Activated T-cell treated with anti-CD3 and anti-CD28 coated beads, Interleukin-2, amount 50 U/mL, for 4 hours (primary cell): Measurements from ENCODE around the gene FANCE. TPM values are rescaled to one million over a fixed set of nuclear protein-coding genes. Genes with fewer than 3 reads are reported as not detected.

Source experiments
- ATAC-seq, 2 donors: fragments of 200-7000 bp; cut with Tn5 transposase; one replicate each; pipeline ENCODE4 v1.10.0; 2021
- DNase-seq: peaks from one replicate; pipeline ENCODE4 v3.0.0-alpha.2; 2020
- H3K27me3 Mint-ChIP-seq: one replicate; pipeline ENCODE4 v1.8.0; 2021; ENCODE audit warnings: low read depth, mixed read lengths
- H3K36me3 Mint-ChIP-seq: one replicate; pipeline ENCODE4 v1.8.0; 2022; ENCODE audit warnings: mixed read lengths; ENCODE audit not compliant: insufficient read depth
- H3K4me1 Mint-ChIP-seq: one replicate; pipeline ENCODE4 v1.8.0; 2021; ENCODE audit warnings: low read depth, mixed read lengths
- H3K4me3 Mint-ChIP-seq: one replicate; pipeline ENCODE4 v1.8.0; 2021; ENCODE audit warnings: mild to moderate bottlenecking, moderate library complexity, mixed read lengths
- H3K9me3 Mint-ChIP-seq: one replicate; pipeline ENCODE4 v1.8.0; 2021; ENCODE audit warnings: mixed read lengths
- total RNA-seq, 3 donors: library from RNA; stranded (reverse); gene quantifications; one replicate each; pipeline ENCODE4 v1.2.1, GENCODE V29; 2021

Gene FANCE
- total RNA-seq, 3 donors from 2014 or later, result 23.1 to 26.6 (median 24.8) TPM

DNA sequence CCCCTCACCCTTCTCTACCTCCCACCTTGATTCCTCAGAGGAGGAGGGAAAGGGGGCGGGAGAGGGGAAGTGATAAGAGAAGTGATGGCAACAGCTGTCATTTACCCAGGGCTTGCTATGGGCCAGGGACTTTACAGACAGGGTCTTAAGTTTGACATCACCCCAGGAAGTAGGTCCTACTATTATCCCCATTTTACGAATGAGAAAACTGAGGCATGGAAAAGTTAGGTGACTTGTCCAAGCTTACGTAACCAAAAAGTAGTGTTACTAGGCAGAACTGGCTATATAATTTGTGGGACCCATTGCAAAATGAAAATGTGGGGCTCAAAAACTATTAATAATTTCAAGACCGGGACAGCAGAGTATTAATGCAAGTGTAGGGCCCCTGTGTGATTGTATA is 10.5 kb upstream of the FANCE start:
- no peak for DNase-seq
- H3K9me3 Mint-ChIP-seq, result no peaks in the 10 kb centered on the region
- ATAC-seq, result no peak
- H3K4me1 Mint-ChIP-seq, result no peaks in the 10 kb centered on the region
- H3K4me3 Mint-ChIP-seq, result no peak overlapping the region
- no peaks in the 10 kb centered on the region for H3K36me3 Mint-ChIP-seq
- no peaks in the 10 kb centered on the region for H3K27me3 Mint-ChIP-seq

DNA sequence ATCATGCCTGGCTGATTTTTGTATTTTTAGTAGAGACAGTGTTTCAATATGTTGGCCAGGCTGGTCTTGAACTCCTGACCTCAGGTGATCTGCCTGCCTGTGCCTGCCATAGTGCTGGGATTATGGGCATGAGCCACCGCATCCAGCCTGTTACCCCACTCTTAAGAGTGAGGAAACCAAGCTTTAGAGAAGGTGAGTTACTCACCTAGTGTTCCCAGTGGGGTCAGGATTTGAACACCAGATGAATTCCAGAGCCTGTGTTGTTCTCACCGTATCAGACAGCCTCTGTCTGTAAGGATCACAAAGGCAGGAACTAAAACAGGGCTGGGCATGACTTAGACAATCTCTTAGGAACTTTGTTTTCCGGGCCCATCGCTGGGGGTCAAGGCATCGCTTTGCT is 9.4 kb upstream of the FANCE start:
- H3K27me3 Mint-ChIP-seq, result no peaks in the 10 kb centered on the region
- no peaks in the 10 kb centered on the region for H3K9me3 Mint-ChIP-seq
- no peak overlapping the region for H3K4me3 Mint-ChIP-seq
- H3K36me3 Mint-ChIP-seq, result no peaks in the 10 kb centered on the region
- ATAC-seq, result no peak
- DNase-seq, result no peak
- no peaks in the 10 kb centered on the region for H3K4me1 Mint-ChIP-seq

DNA sequence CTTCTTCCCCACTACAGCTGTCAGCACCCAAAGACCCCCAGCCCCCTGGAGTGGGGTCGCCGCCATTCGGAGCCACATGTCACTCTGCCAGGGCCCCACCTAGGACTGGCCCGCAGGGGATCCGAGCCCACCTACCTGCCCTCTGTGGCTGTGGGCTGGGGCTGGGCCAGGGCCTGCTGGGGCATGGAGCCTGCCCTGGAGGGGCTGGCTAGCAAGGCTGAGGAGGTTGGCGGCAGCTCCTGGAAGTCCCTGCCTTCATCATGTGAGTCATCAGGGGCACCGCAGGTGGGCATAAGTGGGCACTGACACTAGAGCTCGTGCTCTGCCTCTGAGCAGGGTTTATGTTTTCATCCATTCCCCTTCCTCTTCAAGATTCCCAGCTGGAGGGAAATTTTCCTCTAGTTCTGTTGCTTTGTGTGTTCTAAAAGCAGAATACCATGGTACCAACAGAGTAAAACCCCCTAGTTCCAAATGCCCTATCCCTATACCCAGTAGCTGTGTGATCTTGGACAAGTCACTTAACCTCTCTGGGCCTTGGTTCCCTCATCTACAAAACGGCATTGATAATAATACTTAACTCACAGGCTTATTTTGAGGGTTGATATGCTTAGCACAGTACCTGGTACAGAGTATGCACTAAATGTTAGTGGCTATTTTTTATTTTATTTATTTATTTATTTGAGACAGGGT is 8.7 kb upstream of the FANCE start:
- Mint-ChIP-seq H3K27me3 (no peaks in the 10 kb centered on the region), H3K4me3 (no peak overlapping the region), H3K9me3 (no peaks in the 10 kb centered on the region), H3K4me1 (no peaks in the 10 kb centered on the region), H3K36me3 (no peaks in the 10 kb centered on the region)
- DNase-seq, result no peak
- ATAC-seq, result no peak

- no peak overlapping the region for H3K4me3 Mint-ChIP-seq
- H3K4me1 Mint-ChIP-seq, result peaks cover 3% of the 10 kb centered on the region
- no peaks in the 10 kb centered on the region for H3K36me3 Mint-ChIP-seq
- no peak for DNase-seq
- H3K9me3 Mint-ChIP-seq, result no peaks in the 10 kb centered on the region
- no peak for ATAC-seq
- H3K27me3 Mint-ChIP-seq, result no peaks in the 10 kb centered on the region
Observed at GRCh38 chr6:35445691-35446090, 6.4 kb upstream of the FANCE start.

DNA sequence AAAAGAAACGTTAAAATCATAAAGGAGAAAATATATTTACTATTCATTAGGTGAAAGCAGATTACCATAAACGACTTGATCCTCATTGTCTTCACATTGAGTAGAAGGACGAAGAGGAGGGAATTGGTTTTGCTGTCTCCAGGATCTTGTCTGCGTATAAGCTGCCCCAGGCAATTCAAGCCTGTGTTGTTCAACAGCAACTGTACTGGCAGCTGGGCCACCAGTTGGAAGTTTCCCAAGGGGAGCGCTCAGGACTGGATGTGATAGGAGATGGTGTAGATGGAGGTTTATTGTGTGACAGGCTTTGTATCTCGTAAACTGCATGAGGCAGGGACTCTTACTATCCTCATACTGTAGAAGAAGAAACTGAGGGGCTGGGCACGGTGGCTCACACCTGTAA is 3.9 kb upstream of the FANCE start:
- Mint-ChIP-seq H3K4me1 (peaks cover 17% of the 10 kb centered on the region), H3K36me3 (no peaks in the 10 kb centered on the region), H3K27me3 (no peaks in the 10 kb centered on the region), H3K9me3 (no peaks in the 10 kb centered on the region), H3K4me3 (no peak overlapping the region)
- ATAC-seq (no peak), DNase-seq (no peak)

DNA sequence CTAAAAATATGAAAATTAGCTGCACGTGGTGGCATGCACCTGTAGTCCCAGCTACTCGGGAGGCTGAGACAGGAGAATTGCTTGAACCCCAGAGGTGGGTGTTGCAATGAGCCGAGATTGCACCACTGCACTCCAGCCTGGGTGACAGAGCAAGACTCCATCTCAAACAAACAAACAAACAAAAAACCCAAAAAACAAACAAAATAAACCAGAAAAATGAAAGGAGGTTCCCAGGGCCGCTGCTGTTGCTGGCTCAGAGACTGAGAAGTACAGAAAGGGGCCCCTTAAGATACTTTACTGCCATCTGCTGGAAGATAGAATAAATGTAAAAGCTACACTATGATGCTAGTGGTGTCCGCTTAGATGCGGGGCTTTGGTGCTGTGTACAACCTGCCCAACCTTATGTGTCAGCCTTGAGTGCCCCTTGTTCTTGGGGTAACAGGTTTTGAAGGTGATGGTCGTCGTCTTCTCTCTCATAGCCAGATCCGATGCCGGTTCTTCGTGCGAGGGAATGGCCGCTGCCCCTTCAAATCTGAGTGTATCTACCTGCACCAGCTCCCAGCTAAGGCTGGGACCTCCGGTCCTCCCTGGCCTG is 2.8 kb upstream of the FANCE start:
- DNase-seq (peak; percentile 11), ATAC-seq (peak; percentile 56 to 61)
- H3K4me1 Mint-ChIP-seq, result peaks cover 24% of the 10 kb centered on the region
- H3K9me3 Mint-ChIP-seq, result no peaks in the 10 kb centered on the region
- no peaks in the 10 kb centered on the region for H3K27me3 Mint-ChIP-seq
- H3K4me3 Mint-ChIP-seq, result no peak overlapping the region
- H3K36me3 Mint-ChIP-seq, result no peaks in the 10 kb centered on the region

DNA sequence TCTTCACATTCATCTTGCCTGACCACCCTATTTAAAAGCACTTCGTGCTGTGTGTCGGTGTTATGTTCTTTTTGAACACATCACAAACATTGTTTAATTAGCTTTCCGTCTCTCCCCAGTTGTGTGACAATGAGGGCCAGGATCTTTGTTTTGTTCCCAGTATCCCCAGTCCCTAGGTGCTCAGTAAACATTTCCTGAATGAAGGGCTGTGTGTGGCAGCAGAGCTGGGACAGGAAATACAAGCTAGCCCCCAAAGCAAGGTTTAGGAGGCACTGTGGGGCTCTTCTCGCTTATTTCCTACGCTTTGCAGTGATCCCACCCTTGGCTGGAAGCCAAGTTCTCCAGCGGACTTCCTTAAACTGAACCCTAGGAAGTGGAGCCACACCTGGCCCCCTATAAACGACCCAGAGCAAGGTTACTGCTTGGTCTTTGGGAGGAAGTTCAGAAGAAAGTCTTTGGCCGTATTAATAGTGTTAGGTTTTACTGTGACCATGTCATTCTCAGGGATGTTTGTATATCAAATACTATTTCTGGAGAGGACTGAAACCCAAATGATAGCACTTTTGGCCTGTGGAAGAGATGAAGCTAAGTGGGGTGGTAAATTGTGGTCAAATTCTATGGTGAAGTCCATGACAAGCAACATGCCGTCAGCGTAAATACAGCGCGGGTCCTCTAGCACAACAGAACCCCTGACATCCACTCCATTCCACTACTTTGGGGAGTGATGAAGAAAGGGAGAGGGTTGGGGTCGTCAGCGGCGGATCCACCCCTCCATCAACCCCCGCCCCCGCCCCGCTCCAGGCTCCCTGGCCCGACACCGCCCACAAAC is 570 bp upstream of the FANCE start:
- H3K36me3 Mint-ChIP-seq, result peaks cover 9% of the 10 kb centered on the region
- peak overlapping the region; percentile 83 for H3K4me3 Mint-ChIP-seq
- DNase-seq, result no peak
- H3K27me3 Mint-ChIP-seq, result no peaks in the 10 kb centered on the region
- peaks cover 27% of the 10 kb centered on the region for H3K4me1 Mint-ChIP-seq
- no peak for ATAC-seq
- no peaks in the 10 kb centered on the region for H3K9me3 Mint-ChIP-seq

- DNase-seq (no peak), ATAC-seq (no peak)
- Mint-ChIP-seq H3K9me3 (no peaks in the 10 kb centered on the region), H3K36me3 (peaks cover 9% of the 10 kb centered on the region), H3K27me3 (no peaks in the 10 kb centered on the region), H3K4me1 (peaks cover 27% of the 10 kb centered on the region), H3K4me3 (peak overlapping the region; percentile 83)
Observed at GRCh38 chr6:35453236-35453635, 1.1 kb downstream of the FANCE start.

DNA sequence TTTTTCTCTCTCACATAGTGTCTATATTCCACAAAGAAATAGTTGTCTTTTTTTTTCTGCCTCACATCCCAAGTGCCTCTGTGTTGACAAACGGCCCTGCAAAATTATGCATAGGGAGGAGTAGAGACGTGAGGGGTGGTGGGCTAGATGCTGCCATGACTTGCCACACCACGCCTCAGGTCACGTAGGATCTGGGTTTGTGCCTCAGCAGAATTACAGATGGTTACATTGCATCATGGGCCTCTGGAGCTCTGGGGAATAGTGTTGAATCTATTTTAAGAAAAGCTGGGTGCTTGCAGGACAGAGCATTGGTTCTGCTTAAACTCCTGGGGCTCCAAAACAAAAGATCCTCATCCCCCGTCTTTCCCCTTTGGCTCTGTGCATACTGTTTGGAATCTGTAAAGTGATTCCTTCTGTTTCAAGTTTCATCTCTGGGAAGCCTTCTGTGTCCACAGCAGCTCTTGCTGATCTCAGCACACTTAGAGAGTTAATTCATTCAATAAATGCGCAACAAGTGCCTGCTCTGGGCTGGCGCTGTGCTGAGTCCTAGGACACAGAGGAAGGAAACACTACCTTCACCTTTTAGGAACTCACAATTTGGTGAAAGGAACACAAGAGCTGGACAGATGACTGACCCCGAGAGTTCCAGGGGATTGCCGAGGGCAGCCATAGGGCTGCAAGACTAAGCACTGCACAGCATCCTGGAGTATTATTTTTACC is 2.4 kb downstream of the FANCE start:
- H3K9me3 Mint-ChIP-seq, result no peaks in the 10 kb centered on the region
- H3K4me3 Mint-ChIP-seq, result no peak overlapping the region
- H3K4me1 Mint-ChIP-seq, result peaks cover 26% of the 10 kb centered on the region
- no peak for ATAC-seq
- DNase-seq, result no peak
- peaks cover 13% of the 10 kb centered on the region for H3K36me3 Mint-ChIP-seq
- no peaks in the 10 kb centered on the region for H3K27me3 Mint-ChIP-seq

- Mint-ChIP-seq H3K4me1 (peaks cover 13% of the 10 kb centered on the region), H3K4me3 (no peak overlapping the region), H3K27me3 (no peaks in the 10 kb centered on the region), H3K36me3 (peaks cover 20% of the 10 kb centered on the region), H3K9me3 (no peaks in the 10 kb centered on the region)
- ATAC-seq, result no peak
- DNase-seq, result no peak
Observed at GRCh38 chr6:35457907-35458306, 5.8 kb downstream of the FANCE start.

DNA sequence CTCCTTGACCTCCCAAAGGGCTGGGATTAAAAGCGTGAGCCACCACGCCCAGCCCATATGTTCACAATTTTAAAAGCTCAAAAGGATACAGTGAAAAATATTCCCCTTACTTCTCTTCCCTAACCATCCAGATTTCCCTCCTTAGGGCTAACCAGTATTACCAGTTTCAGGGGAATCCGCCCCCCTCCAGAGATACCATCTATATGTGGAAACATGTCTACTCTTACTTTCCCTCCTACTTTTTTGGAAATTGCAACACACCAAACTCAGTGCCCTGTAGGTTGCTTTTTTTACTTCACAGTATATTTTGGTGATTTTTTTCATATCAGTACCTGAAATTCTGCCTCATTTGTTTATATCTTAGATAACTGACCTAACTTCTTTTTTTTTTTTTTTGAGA is 9.1 kb downstream of the FANCE start:
- no peak overlapping the region for H3K4me3 Mint-ChIP-seq
- H3K27me3 Mint-ChIP-seq, result no peaks in the 10 kb centered on the region
- ATAC-seq, result no peak
- H3K36me3 Mint-ChIP-seq, result peaks cover 20% of the 10 kb centered on the region
- H3K4me1 Mint-ChIP-seq, result no peaks in the 10 kb centered on the region
- H3K9me3 Mint-ChIP-seq, result no peaks in the 10 kb centered on the region
- no peak for DNase-seq

DNA sequence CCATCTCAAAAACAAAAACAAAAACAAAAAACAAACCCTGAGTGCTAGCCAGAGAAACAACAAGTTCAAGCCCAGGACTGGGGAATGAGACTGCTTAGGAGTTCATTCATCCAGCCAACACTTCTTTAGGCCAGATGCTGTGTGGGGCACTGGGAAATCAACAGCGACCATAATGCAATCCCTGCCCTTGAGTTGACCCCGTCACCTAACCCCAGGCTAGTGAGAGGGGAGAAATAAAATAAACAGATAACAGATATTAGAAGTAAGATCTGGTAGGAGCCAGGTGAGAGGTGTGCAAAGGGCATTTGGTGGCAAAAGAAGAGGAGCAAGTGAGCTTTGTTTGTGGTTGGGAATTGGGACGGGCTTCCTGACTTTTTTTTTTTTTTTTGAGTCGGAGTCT is 11.2 kb downstream of the FANCE start:
- Mint-ChIP-seq H3K36me3 (peaks cover 22% of the 10 kb centered on the region), H3K9me3 (no peaks in the 10 kb centered on the region), H3K4me1 (peaks cover 9% of the 10 kb centered on the region), H3K27me3 (no peaks in the 10 kb centered on the region), H3K4me3 (no peak overlapping the region)
- DNase-seq, result no peak
- no peak for ATAC-seq

- Mint-ChIP-seq H3K4me1 (peaks cover 22% of the 10 kb centered on the region), H3K9me3 (no peaks in the 10 kb centered on the region), H3K36me3 (peaks cover 31% of the 10 kb centered on the region), H3K4me3 (no peak overlapping the region), H3K27me3 (no peaks in the 10 kb centered on the region)
- DNase-seq (no peak), ATAC-seq (no peak)
Observed at GRCh38 chr6:35465646-35466045, 13.5 kb downstream of the FANCE start.

DNA sequence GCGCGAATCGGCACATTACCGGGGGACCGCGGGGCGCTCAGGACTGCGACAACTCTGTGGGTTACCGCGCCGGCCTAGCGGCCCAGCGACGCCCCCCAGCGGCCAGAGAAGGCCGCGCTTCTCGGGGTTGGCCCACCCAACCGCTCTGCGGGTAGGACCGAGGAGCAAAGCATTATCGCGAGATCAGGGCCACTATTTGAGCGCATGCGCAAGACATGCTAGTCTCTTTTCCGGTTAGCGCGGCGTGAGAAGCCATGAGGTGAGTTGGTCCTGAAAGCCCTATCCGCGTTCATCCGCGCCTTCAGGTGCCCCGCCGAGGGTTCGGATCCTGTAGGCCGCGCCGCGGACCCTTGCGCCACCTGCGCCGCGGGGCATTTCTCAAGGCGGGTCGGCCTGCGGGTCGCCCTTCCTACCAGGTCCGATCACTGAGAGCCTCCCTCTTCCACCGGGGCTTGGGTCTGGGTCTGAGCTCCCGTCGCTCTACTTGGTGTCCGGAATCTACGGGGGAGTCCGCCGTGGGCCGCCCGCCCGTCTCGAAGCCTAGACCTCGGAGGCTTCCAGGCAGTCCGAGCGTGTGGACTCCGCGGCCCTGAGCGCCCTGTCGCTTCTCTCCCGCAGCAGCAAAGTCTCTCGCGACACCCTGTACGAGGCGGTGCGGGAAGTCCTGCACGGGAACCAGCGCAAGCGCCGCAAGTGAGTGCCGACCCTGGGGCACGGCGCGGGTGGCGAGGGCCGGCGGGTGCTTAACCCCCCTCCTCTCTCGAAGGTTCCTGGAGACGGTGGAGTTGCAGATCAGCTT is 16.2 kb downstream of the FANCE start, which contains the start of gene RPL10A:
RPL10A (plus strand) TSS at position 221 of the 799 bp plus-strand sequence; CDS start at position 255, 34 bp downstream.
- Mint-ChIP-seq H3K4me1 (peaks cover 39% of the 10 kb centered on the region), H3K36me3 (peaks cover 46% of the 10 kb centered on the region)

More for the DNA sequence above, 16.2 kb downstream of the FANCE start, which contains the start of gene RPL10A:
- DNase-seq, result peak; percentile 97
- peak; percentile 88 to 89 for ATAC-seq
- Mint-ChIP-seq H3K9me3 (no peaks in the 10 kb centered on the region), H3K27me3 (no peaks in the 10 kb centered on the region), H3K4me3 (peak within 1 kb of the TSS; percentile 98)
